ENCODE data around the gene COL26A1. TPM values are rescaled to one million over a fixed set of nuclear protein-coding genes. Genes with fewer than 3 reads are reported as not detected.

Gene COL26A1
- total and polyA plus RNA-seq, 2 of the 4 experiments (the other 2 are of a cell fraction): not detected

GRCh38 chr7:101606498-101606923 is 243.8 kb downstream of the COL26A1 start:
- intact Hi-C loops (cut with micrococcal nuclease) (no loop called here), dilution Hi-C loops (cut with HindIII; ENCODE audit: low sequenced_read_pairs, unreplicated experiment) (no loop called here), in situ Hi-C loops (cut with MboI; ENCODE audit: low sequenced_read_pairs) (loop anchor here (10.0 kb wide), 1 partner anchor 628 kb away; no protein-coding TSS in a partner anchor)
- Histone ChIP-seq H3K14ac (replicated peaks; ENCODE audit: low read depth, low read length) (no peak overlapping the region), H3K36me3 (ENCODE audit: control insufficient read depth, insufficient read depth, low read length) (no peaks in the 10 kb centered on the region), H2AFZ (replicated peaks; ENCODE audit: low read length, poor library complexity) (no peak overlapping the region), H4K20me1 (ENCODE audit: insufficient read depth, low read length) (no peaks in the 10 kb centered on the region), H3K9me1 (ENCODE audit: insufficient read depth, low read length) (no peaks in the 10 kb centered on the region), H2BK20ac (ENCODE audit: low read depth, low read length) (no peak overlapping the region), H4K91ac (ENCODE audit: insufficient read depth, low read depth, low read length) (no peak overlapping the region), H3K4me3 (ENCODE audit: insufficient read depth, low read depth, low read length) (no peak overlapping the region), H2BK15ac (ENCODE audit: low read depth, low read length) (no peak overlapping the region), H3K56ac (ENCODE audit: extremely low read depth, insufficient read depth, low read length) (no peak overlapping the region), H3K9ac (ENCODE audit: low read depth, low read length) (no peak overlapping the region), H3K23ac (ENCODE audit: low read depth, low read length) (no peak overlapping the region), H3K9me3 (ENCODE audit: control insufficient read depth, insufficient read depth, low read length) (no peaks in the 10 kb centered on the region), H3K4me1 (ENCODE audit: control insufficient read depth, insufficient read depth, low read length) (no peaks in the 10 kb centered on the region), H2BK120ac (ENCODE audit: low read depth, low read length) (no peak overlapping the region), H3K4me2 (ENCODE audit: low read depth, low read length) (no peak overlapping the region), H3K18ac (ENCODE audit: low read depth, low read length) (no peak overlapping the region), H4K5ac (ENCODE audit: low read depth, low read length) (no peak overlapping the region), H3K27ac (ENCODE audit: insufficient read depth, low read length) (no peak overlapping the region), H2AK5ac (ENCODE audit: low read depth, low read length) (no peak overlapping the region), H3K27me3 (ENCODE audit: control insufficient read depth, insufficient read depth, low read length) (peaks cover 14% of the 10 kb centered on the region), H2BK5ac (ENCODE audit: low read depth, low read length, poor library complexity, severe bottlenecking) (no peak overlapping the region), H3K79me1 (ENCODE audit: low read depth in 1 of 2, low read length in 2 of 2) (no peaks in the 10 kb centered on the region), H2AK9ac (replicated peaks; ENCODE audit: low read depth, low read length, poor library complexity) (no peak overlapping the region), H3K4ac (ENCODE audit: low read depth, low read length) (no peak overlapping the region), H4K8ac (ENCODE audit: low read depth in 2 of 2, low read length in 2 of 2) (no peak overlapping the region)
- no CpG with 5 or more reads among the region's 2 CpGs for WGBS, 2 experiments (ENCODE audit: extremely low coverage in 2 of 2, insufficient read length in 1 of 2)
- no peak for DNase-seq
- no peak for TF ChIP-seq POLR2A (IDR thresholded peaks at IDR 0.05; ENCODE audit: low read depth, low read length)
- TF ChIP-seq SMC3 (IDR thresholded peaks at IDR 0.05; ENCODE audit: low read depth, low read length): no peak
- TF ChIP-seq RAD21 (IDR thresholded peaks at IDR 0.05; ENCODE audit: low read length): no peak
- TF ChIP-seq NFE2L2 (IDR thresholded peaks at IDR 0.05; ENCODE audit: low read depth, low read length): no peak
- TF ChIP-seq MXI1 (IDR thresholded peaks at IDR 0.05; ENCODE audit: borderline replicate concordance, low read depth, low read length): no peak
- no peak for TF ChIP-seq RCOR1 (IDR thresholded peaks at IDR 0.05; ENCODE audit: insufficient replicate concordance, low read length)
- TF ChIP-seq USF2 (IDR thresholded peaks at IDR 0.05; ENCODE audit: low read depth, low read length): no peak
- TF ChIP-seq MAFK (IDR thresholded peaks at IDR 0.05; ENCODE audit: low read depth, low read length): no peak
- no peak for TF ChIP-seq CEBPB (IDR thresholded peaks at IDR 0.05; ENCODE audit: low read depth, low read length)
- TF ChIP-seq MAZ (IDR thresholded peaks at IDR 0.05; ENCODE audit: borderline replicate concordance, low read depth, low read length): no peak
- TF ChIP-seq FOS (IDR thresholded peaks at IDR 0.05; ENCODE audit: low read depth, low read length): no peak
- no peak for TF ChIP-seq CHD1 (IDR thresholded peaks at IDR 0.05; ENCODE audit: low read depth, low read length)
- no peak for TF ChIP-seq BHLHE40 (IDR thresholded peaks at IDR 0.05; ENCODE audit: low read depth, low read length)
- TF ChIP-seq ELK1 (IDR thresholded peaks at IDR 0.05; ENCODE audit: borderline replicate concordance, low read depth, low read length): no peak
- no peak for TF ChIP-seq CTCF (conservative IDR thresholded peaks at IDR 0.05; ENCODE audit: low read depth, low read length)
- TF ChIP-seq RFX5 (IDR thresholded peaks at IDR 0.05; ENCODE audit: low read depth, low read length): no peak
- ATAC-seq (ENCODE audit: low read depth): no peak
- ChIA-PET CTCF (no interaction called here), POLR2A (ENCODE audit: unreplicated experiment) (no interaction called here)
- BruUV-seq (replicated peaks): no TSS peak
